SK-N-SH (cell line): ENCODE data around the gene LRRC26. TPM values are rescaled to one million over a fixed set of nuclear protein-coding genes. Genes with fewer than 3 reads are reported as not detected.

Experiments used
- CTCF ChIA-PET: fragments of 300-600, 350-600 bp; formaldehyde crosslinking; extraction: SDS; loops from one replicate; lab custom pipeline; 2021; lab: Yijun Ruan, JAX
- POLR2A ChIA-PET: fragments of 350-600 bp; sonication (Branson Sonifier 250); formaldehyde crosslinking; extraction: SDS; loops from one replicate; lab custom pipeline; 2020; ENCODE audit warnings: antibody characterized with exemption, inconsistent platforms; lab: Yijun Ruan, JAX
- DNase-seq: peaks from one replicate; pipeline ENCODE4 v3.0.0; 2012
- H2AFZ ChIP-seq: fragments of 200-600 bp; sonication (generic); 2 replicates; pipeline ENCODE4 v1.8.1; 2016; ENCODE audit warnings: antibody characterized with exemption, mild to moderate bottlenecking, low read depth
- H3F3A ChIP-seq: fragments of 200-600 bp; sonication (generic); replicated peaks from 2 replicates; pipeline ENCODE3; 2016; ENCODE audit warnings: antibody characterized with exemption, mild to moderate bottlenecking; ENCODE audit not compliant: insufficient read depth
- H3K27ac ChIP-seq, 2 experiments: fragments of 200-500 bp in 1 of 2; fragments of 200-600 bp in 1 of 2; sonication (Bioruptor generic) in 1 of 2; sonication (generic), shearing (Covaris generic) in 1 of 2; 2 replicates each; pipeline versions ENCODE4 v1.5.1 to v1.6.1; 2014 to 2016; ENCODE audit warnings: low read depth in 2 of 2, inconsistent platforms in 1 of 2, low read length in 1 of 2, mild to moderate bottlenecking in 1 of 2, mixed read lengths in 1 of 2
- H3K27me3 ChIP-seq: fragments of 200-600 bp; sonication (generic), shearing (Covaris generic); 2 replicates; pipeline ENCODE4 v1.6.1; 2016; ENCODE audit warnings: mixed run types; ENCODE audit not compliant: insufficient read depth
- H3K36me3 ChIP-seq, 2 experiments: fragments of 200-500 bp in 1 of 2; fragments of 200-600 bp in 1 of 2; sonication (Bioruptor generic) in 1 of 2; sonication (generic) in 1 of 2; replicated peaks in 1 of 2; 2 replicates each; pipeline versions ENCODE3 to v1.5.1; 2014 to 2016; ENCODE audit warnings: low read length in 1 of 2, mild to moderate bottlenecking in 1 of 2; ENCODE audit not compliant: insufficient read depth in 2 of 2, control insufficient read depth in 1 of 2
- H3K4me1 ChIP-seq, 2 experiments: fragments of 200-500 bp in 1 of 2; fragments of 200-600 bp in 1 of 2; sonication (Bioruptor generic) in 1 of 2; sonication (generic), shearing (Covaris generic) in 1 of 2; 2 replicates each; pipeline versions ENCODE4 v1.5.1 to v1.6.1; 2014 to 2016; ENCODE audit warnings: low read depth in 1 of 2, low read length in 1 of 2, mixed run types in 1 of 2; ENCODE audit not compliant: insufficient read depth in 2 of 2, control insufficient read depth in 1 of 2
- H3K4me2 ChIP-seq: fragments of 200-600 bp; sonication (generic), shearing (Covaris generic); 2 replicates; pipeline ENCODE4 v1.6.1; 2017; ENCODE audit warnings: mixed run types
- H3K4me3 ChIP-seq, 2 experiments: fragments of 200-500 bp in 1 of 2; fragments of 200-600 bp in 1 of 2; sonication (Bioruptor generic) in 1 of 2; sonication (generic), shearing (Covaris generic) in 1 of 2; 2 replicates each; pipeline versions ENCODE4 v1.5.1 to v1.8.1; 2014 to 2016; ENCODE audit warnings: low read depth in 2 of 2, inconsistent platforms in 1 of 2, low read length in 1 of 2, mild to moderate bottlenecking in 1 of 2, mixed read lengths in 1 of 2, moderate library complexity in 1 of 2
- H3K79me2 ChIP-seq: fragments of 200-600 bp; sonication (generic); 2 replicates; pipeline ENCODE4 v1.8.1; 2017; ENCODE audit warnings: mild to moderate bottlenecking; ENCODE audit not compliant: insufficient read depth
- H3K9ac ChIP-seq: fragments of 200-600 bp; sonication (generic); 2 replicates; pipeline ENCODE4 v1.6.1; 2017; ENCODE audit warnings: mixed run types
- H3K9me2 ChIP-seq: fragments of 200-600 bp; sonication (generic); 2 replicates; pipeline ENCODE4 v1.6.1; 2017; ENCODE audit warnings: mixed run types
- H3K9me3 ChIP-seq: fragments of 200-600 bp; sonication (generic); 2 replicates; pipeline ENCODE4 v1.6.1; 2017; ENCODE audit warnings: mixed run types, mild to moderate bottlenecking, moderate library complexity
- H4K20me1 ChIP-seq: fragments of 200-600 bp; sonication (generic); 2 replicates; pipeline ENCODE4 v1.6.1; 2017; ENCODE audit warnings: mild to moderate bottlenecking, mixed run types; ENCODE audit not compliant: insufficient read depth
- CHD2 ChIP-seq: fragments of 150-350 bp; IDR thresholded peaks from 2 replicates; pipeline ENCODE4 v1.6.1; 2018; ENCODE audit warnings: low read length; ENCODE audit not compliant: partially characterized antibody
- EZH2phosphoT487 ChIP-seq: fragments of 200-600 bp; sonication (generic); IDR thresholded peaks from 2 replicates; pipeline ENCODE4 v1.6.1; 2017; ENCODE audit warnings: low read depth, mixed run types, mild to moderate bottlenecking, antibody characterized with exemption, moderate library complexity, borderline replicate concordance
- FOSL2 ChIP-seq: IDR thresholded peaks from 2 replicates; pipeline ENCODE4 v1.4.0; 2012; ENCODE audit warnings: low read depth, mild to moderate bottlenecking, moderate library complexity, borderline replicate concordance
- FOXJ3 ChIP-seq: sonication (generic); formaldehyde crosslinking; IDR thresholded peaks from 2 replicates; pipeline ENCODE4 v1.5.1; 2020; ENCODE audit warnings: mild to moderate bottlenecking, missing genetic modification reagents
- GABPA ChIP-seq: IDR thresholded peaks from 2 replicates; pipeline ENCODE4 v1.4.0; 2012; ENCODE audit warnings: low read depth, mild to moderate bottlenecking
- GATA2 ChIP-seq: sonication (generic); formaldehyde crosslinking; IDR thresholded peaks from 2 replicates; pipeline ENCODE4 v1.5.0; 2020; ENCODE audit warnings: mild to moderate bottlenecking, missing genetic modification reagents
- JUND ChIP-seq: IDR thresholded peaks from 2 replicates; pipeline ENCODE4 v1.4.0; 2012
- MEF2A ChIP-seq: IDR thresholded peaks from 2 replicates; pipeline ENCODE4 v1.4.0; 2012; ENCODE audit warnings: low read depth, borderline replicate concordance
- MXI1 ChIP-seq: IDR thresholded peaks from 2 replicates; pipeline ENCODE4 v1.6.1; 2012; ENCODE audit warnings: mild to moderate bottlenecking, low read depth, low read length, improper control_type of control experiment
- NFIC ChIP-seq: IDR thresholded peaks from 2 replicates; pipeline ENCODE4 v1.4.0; 2012; ENCODE audit warnings: borderline replicate concordance
- NRF1 ChIP-seq: IDR thresholded peaks from 2 replicates; pipeline ENCODE4 v1.6.1; 2012; ENCODE audit warnings: low read depth, mild to moderate bottlenecking, low read length
- POLR2AphosphoS5 ChIP-seq: IDR thresholded peaks from 2 replicates; pipeline ENCODE4 v1.6.1; 2012; ENCODE audit warnings: low read depth, low read length
- RFX5 ChIP-seq: IDR thresholded peaks from 2 replicates; pipeline ENCODE4 v1.6.1; 2012; ENCODE audit warnings: mild to moderate bottlenecking, improper control_type of control experiment, low read length
- SIN3A ChIP-seq: IDR thresholded peaks from 2 replicates; pipeline ENCODE4 v1.6.1; 2012; ENCODE audit warnings: low read depth, mild to moderate bottlenecking, low read length, moderate library complexity, borderline replicate concordance
- SMC3 ChIP-seq: IDR thresholded peaks from 2 replicates; pipeline ENCODE4 v1.6.1; 2012; ENCODE audit warnings: low read depth, low read length, improper control_type of control experiment
- TEAD4 ChIP-seq: IDR thresholded peaks from 2 replicates; pipeline ENCODE4 v1.4.0; 2012; ENCODE audit warnings: mild to moderate bottlenecking, borderline replicate concordance; ENCODE audit not compliant: insufficient read depth
- WGBS: methylation state at CpG from one replicate; pipeline ENCODE4 v1.1.6; 2017; ENCODE audit warnings: low lambda C conversion rate; 5-methylcytosine and 5-hydroxymethylcytosine counted together
- polyA plus RNA-seq, 3 experiments: library from polyadenylated mRNA; depleted of rRNA; stranded (reverse); fragments of >200 nt; gene quantifications; 2 replicates each; pipeline ENCODE4 v1.2.3, GENCODE V29; 2012
- TF ChIP-seq, protein P1 (sequence below): fragments of 150-350 bp; IDR thresholded peaks from 2 replicates; pipeline ENCODE4 v1.6.1; 2016; ENCODE audit warnings: mild to moderate bottlenecking, low read depth, low read length
- TF ChIP-seq, protein P2 (sequence below): fragments of 150-350 bp; IDR thresholded peaks from 2 replicates; pipeline ENCODE4 v1.6.1; 2017; ENCODE audit warnings: antibody characterized with exemption, low read length, low read depth, borderline replicate concordance
- TF ChIP-seq, protein P3 (sequence below): fragments of 200-600 bp; sonication (generic); IDR thresholded peaks from 2 replicates; pipeline ENCODE4 v1.6.1; 2017; ENCODE audit warnings: antibody characterized with exemption, mild to moderate bottlenecking, moderate library complexity

LRRC26 gene
- polyA plus RNA-seq, 1 of the 3 experiments (the other 2 are of a cell fraction) = not detected

DNA sequence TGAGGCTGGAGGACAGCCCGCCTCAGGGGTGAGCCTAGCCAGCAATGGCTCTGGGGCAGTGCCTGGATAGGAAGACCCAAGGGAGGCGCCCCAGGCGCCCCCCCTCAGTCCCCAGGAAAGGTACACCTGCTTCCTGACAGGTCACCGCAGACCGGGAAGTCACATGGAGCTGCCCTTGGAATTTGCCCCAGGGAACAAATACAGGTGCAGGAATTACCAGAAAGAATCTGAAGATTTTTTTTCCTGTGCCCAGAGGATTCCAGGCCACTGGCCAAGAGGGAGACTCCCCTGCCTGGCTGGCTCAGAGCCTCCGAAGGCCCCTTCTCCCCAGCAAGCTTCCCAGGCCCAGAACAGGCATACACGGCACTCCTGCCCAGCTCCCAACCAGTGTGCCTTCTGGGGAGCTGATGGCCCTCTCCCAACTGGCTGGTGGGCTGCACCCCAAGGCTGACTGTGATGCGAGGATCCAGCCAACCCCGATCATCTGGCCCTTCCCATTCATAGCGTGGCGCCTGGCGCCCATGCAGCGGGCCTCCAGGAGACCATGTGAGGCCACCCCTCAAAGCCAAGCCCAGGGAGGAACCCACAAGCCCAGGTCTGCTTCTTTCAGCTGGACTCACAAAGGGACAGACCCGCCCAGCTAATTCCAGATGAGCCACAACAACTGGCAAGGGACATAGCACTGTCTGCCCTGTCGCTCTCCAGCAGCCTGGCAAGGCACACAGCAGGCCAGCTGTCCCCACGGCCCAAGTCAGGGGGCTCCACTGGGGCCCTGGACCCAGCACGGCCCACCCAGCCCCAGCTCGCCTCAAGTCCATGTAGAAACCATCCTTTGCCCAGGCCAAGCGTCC is 28.4 kb upstream of the LRRC26 start:
- TF ChIP-seq FOSL2 (no peak), FOXJ3 (CRISPR knock-in tag) (no peak), POLR2AphosphoS5 (no peak), RFX5 (no peak), GATA2 (no peak), CHD2 (no peak), NRF1 (no peak), TEAD4 (no peak), MXI1 (no peak), JUND (no peak), SMC3 (no peak), SIN3A (no peak), GABPA (no peak), NFIC (no peak), MEF2A (no peak), EZH2phosphoT487 (no peak)
- TF ChIP-seq, protein P1, sequence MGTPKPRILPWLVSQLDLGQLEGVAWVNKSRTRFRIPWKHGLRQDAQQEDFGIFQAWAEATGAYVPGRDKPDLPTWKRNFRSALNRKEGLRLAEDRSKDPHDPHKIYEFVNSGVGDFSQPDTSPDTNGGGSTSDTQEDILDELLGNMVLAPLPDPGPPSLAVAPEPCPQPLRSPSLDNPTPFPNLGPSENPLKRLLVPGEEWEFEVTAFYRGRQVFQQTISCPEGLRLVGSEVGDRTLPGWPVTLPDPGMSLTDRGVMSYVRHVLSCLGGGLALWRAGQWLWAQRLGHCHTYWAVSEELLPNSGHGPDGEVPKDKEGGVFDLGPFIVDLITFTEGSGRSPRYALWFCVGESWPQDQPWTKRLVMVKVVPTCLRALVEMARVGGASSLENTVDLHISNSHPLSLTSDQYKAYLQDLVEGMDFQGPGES = no peak
- TF ChIP-seq, protein P2, sequence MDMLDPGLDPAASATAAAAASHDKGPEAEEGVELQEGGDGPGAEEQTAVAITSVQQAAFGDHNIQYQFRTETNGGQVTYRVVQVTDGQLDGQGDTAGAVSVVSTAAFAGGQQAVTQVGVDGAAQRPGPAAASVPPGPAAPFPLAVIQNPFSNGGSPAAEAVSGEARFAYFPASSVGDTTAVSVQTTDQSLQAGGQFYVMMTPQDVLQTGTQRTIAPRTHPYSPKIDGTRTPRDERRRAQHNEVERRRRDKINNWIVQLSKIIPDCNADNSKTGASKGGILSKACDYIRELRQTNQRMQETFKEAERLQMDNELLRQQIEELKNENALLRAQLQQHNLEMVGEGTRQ = no peak
- TF ChIP-seq, protein P3, sequence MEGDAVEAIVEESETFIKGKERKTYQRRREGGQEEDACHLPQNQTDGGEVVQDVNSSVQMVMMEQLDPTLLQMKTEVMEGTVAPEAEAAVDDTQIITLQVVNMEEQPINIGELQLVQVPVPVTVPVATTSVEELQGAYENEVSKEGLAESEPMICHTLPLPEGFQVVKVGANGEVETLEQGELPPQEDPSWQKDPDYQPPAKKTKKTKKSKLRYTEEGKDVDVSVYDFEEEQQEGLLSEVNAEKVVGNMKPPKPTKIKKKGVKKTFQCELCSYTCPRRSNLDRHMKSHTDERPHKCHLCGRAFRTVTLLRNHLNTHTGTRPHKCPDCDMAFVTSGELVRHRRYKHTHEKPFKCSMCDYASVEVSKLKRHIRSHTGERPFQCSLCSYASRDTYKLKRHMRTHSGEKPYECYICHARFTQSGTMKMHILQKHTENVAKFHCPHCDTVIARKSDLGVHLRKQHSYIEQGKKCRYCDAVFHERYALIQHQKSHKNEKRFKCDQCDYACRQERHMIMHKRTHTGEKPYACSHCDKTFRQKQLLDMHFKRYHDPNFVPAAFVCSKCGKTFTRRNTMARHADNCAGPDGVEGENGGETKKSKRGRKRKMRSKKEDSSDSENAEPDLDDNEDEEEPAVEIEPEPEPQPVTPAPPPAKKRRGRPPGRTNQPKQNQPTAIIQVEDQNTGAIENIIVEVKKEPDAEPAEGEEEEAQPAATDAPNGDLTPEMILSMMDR = no peak
- TF ChIP-seq, all 33 proteins: peak for 0

More for the DNA sequence above, 28.4 kb upstream of the LRRC26 start:
- CTCF ChIA-PET = interaction anchor here (1.0 to 1.7 kb wide), 6 partner anchors 10 to 69 kb away, joined by 3 to 6 read pairs (median 4); partner anchors contain the start of genes ANAPC2, RNF224, SSNA1 and TUBB4B
- Histone ChIP-seq H3K9me2 (no peaks in the 10 kb centered on the region), H3K4me3 (no peak overlapping the region; a peak in 1 of 4 replicates), H3K4me2 (peak overlapping the region; percentile 86), H3K27ac (no peak overlapping the region), H3K27me3 (no peaks in the 10 kb centered on the region), H3K9ac (no peak overlapping the region), H3K4me1 (peaks cover 12 to 28% of the 10 kb centered on the region in 2 experiments; a peak in 3 of 4 replicates), H2AFZ (no peak overlapping the region), H3K79me2 (peaks cover 66% of the 10 kb centered on the region), H4K20me1 (peaks cover 45% of the 10 kb centered on the region), H3F3A (peaks cover 14% of the 10 kb centered on the region), H3K36me3 (no peaks in the 10 kb centered on the region), H3K9me3 (no peaks in the 10 kb centered on the region)
- WGBS = 91% methylated on average over 12 of the region's 19 CpGs
- POLR2A ChIA-PET = interaction anchor here (0.6 to 2.5 kb wide), 3 partner anchors 9 to 44 kb away, joined by 3 to 20 read pairs (median 6); partner anchors contain the start of genes ANAPC2, SSNA1 and TUBB4B
- DNase-seq = no peak
